Activated CD4-positive, alpha-beta memory T cell treated with anti-CD3 and anti-CD28 coated beads, Interleukin-2, amount 10 ng/mL, durations not matched to agents 7 days and 5 days (primary cell): ENCODE measurements around the gene CDAN1. TPM values are rescaled to one million over a fixed set of nuclear protein-coding genes. Genes with fewer than 3 reads are reported as not detected.

Experiments
- CTCF ChIA-PET: fragments of 350-600 bp; sonication (Branson Sonifier 250); formaldehyde crosslinking; loops from one replicate; lab custom pipeline; 2021; ENCODE audit warnings: antibody characterized with exemption, inconsistent platforms; lab: Charles Lee
- POLR2A ChIA-PET: fragments of 350-600 bp; sonication (Branson Sonifier 250); formaldehyde crosslinking; loops from one replicate; lab custom pipeline; 2021; ENCODE audit warnings: antibody characterized with exemption; lab: Charles Lee
- DNase-seq: peaks from one replicate; pipeline ENCODE4 v3.0.0-alpha.2; 2020
- H3K27ac Mint-ChIP-seq: one replicate; pipeline ENCODE4 v1.8.0; 2021; ENCODE audit warnings: mild to moderate bottlenecking, mixed read lengths
- H3K27me3 Mint-ChIP-seq: one replicate; pipeline ENCODE4 v1.8.0; 2021; ENCODE audit warnings: mixed read lengths
- H3K36me3 Mint-ChIP-seq: one replicate; pipeline ENCODE4 v1.8.0; 2021; ENCODE audit warnings: low read depth, mixed read lengths
- H3K4me1 Mint-ChIP-seq: one replicate; pipeline ENCODE4 v1.8.0; 2021; ENCODE audit warnings: mixed read lengths
- H3K4me3 Mint-ChIP-seq: one replicate; pipeline ENCODE4 v1.8.0; 2021; ENCODE audit warnings: mild to moderate bottlenecking, mixed read lengths
- H3K9me3 Mint-ChIP-seq: one replicate; pipeline ENCODE4 v1.8.0; 2021; ENCODE audit warnings: mixed read lengths
- total RNA-seq, 2 experiments: library from RNA; stranded (reverse); gene quantifications; one replicate each; pipeline ENCODE4 v1.2.3, GENCODE V29; 2021

CDAN1 gene
- total RNA-seq, 2 experiments from 2014 or later, result 22.1 to 26.2 TPM

- H3K4me1 Mint-ChIP-seq, result peaks cover 5% of the 10 kb centered on the region
- H3K27me3 Mint-ChIP-seq, result no peaks in the 10 kb centered on the region
- POLR2A ChIA-PET, result no interaction called here
- H3K9me3 Mint-ChIP-seq, result no peaks in the 10 kb centered on the region
- no peak for DNase-seq
- H3K27ac Mint-ChIP-seq, result no peak overlapping the region
- CTCF ChIA-PET, result no interaction called here
- H3K36me3 Mint-ChIP-seq, result no peaks in the 10 kb centered on the region
- no peak overlapping the region for H3K4me3 Mint-ChIP-seq
These were observed 62.5 kb downstream of the CDAN1 start for GRCh38 chr15:42674472-42674871.

Other genes starting within 250 kb of the CDAN1 start
- gene ZNF106, start 246.0 kb downstream of the CDAN1 start, total RNA-seq, result 10 to 100 TPM; 43.6 to 47.8 TPM
- gene SNAP23, start 241.5 kb downstream of the CDAN1 start, total RNA-seq, result 10 to 100 TPM; 46.0 to 49.1 TPM
- 10 to 100 TPM; 21.2 to 23.5 TPM for gene LRRC57, start 188.3 kb downstream of the CDAN1 start, total RNA-seq
- gene HAUS2, start 188.3 kb downstream of the CDAN1 start, total RNA-seq, result 10 to 100 TPM; 35.1 to 35.8 TPM
- gene STARD9, start 161.5 kb downstream of the CDAN1 start, total RNA-seq, result 1 to 10 TPM; 8.2 TPM
- gene TTBK2, start 183.7 kb upstream of the CDAN1 start, total RNA-seq, result 10 to 100 TPM; 14.6 to 18.6 TPM